ENCODE measurements around the gene NPC1. TPM values are rescaled to one million over a fixed set of nuclear protein-coding genes. Genes with fewer than 3 reads are reported as not detected.

Gene NPC1
- total RNA-seq, 1 experiment from 2014 or later = 51.6 TPM

GRCh38 chr18:23585897-23586248 is 433 bp downstream of the NPC1 start:
- Histone ChIP-seq H3K4me2 (ENCODE audit: low read length) (peak overlapping the region; percentile 90), H4K20me1 (ENCODE audit: insufficient read depth) (no peaks in the 10 kb centered on the region), H3K4me3 (replicated peaks in 1 of 2; ENCODE audit: low read depth in 1 of 2, low read length in 2 of 2) (peak overlapping the region; percentile 80 to 89), H3K9me2 (ENCODE audit: insufficient read depth) (no peaks in the 10 kb centered on the region), H3K27me3 (ENCODE audit: insufficient read depth, low read length) (no peaks in the 10 kb centered on the region), H3K9ac (ENCODE audit: low read length) (peak overlapping the region; percentile 96), H3K79me2 (ENCODE audit: insufficient read depth, low read length) (peaks cover 51% of the 10 kb centered on the region), H3K27ac (ENCODE audit: low read depth, low read length) (peak overlapping the region; percentile 95), H3K9me3 (ENCODE audit: control insufficient read depth in 1 of 2, insufficient read depth in 1 of 2, low read depth in 1 of 2, low read length in 2 of 2) (no peaks in the 10 kb centered on the region), H2AFZ (ENCODE audit: low read depth, low read length, poor library complexity, severe bottlenecking) (no peak overlapping the region), H3K4me1 (ENCODE audit: control insufficient read depth in 1 of 2, insufficient read depth in 2 of 2, low read length in 2 of 2) (peaks cover 5 to 23% of the 10 kb centered on the region in 2 experiments), H3K36me3 (ENCODE audit: control insufficient read depth in 1 of 2, insufficient read depth in 2 of 2, low read length in 2 of 2) (no peaks in the 10 kb centered on the region)
- no TSS peak for BruUV-seq (replicated peaks)
- ChIA-PET RAD21 (ENCODE audit: low non-redundant PET in 1 of 2, low total read pairs in 2 of 2, uncharacterized antibody in 2 of 2, unreplicated experiment in 2 of 2) (interaction anchor here (0.7 kb wide), 2 partner anchors 86 to 117 kb away, joined by 3 read pairs; no protein-coding TSS in a partner anchor), POLR2A (no interaction called here), CTCF (interaction anchor here (2.5 kb wide), 1 partner anchor 117 kb away, joined by 6 read pairs; no protein-coding TSS in a partner anchor)
- DNase-seq (ENCODE audit: low read depth, low spot score) (no peak), ATAC-seq (no peak; the same call in 1 of the 2 replicates)
- no peak for TF ChIP-seq FOSL1 (IDR thresholded peaks at IDR 0.05; ENCODE audit: low read depth)
- no peak for TF ChIP-seq ZFX (IDR thresholded peaks at IDR 0.05)
- intact Hi-C loops (cut with micrococcal nuclease) = loop anchor here (2.0 to 5.0 kb wide), 2 partner anchors 89 to 133 kb away; partner anchors contain the start of gene RIOK3

DNA sequence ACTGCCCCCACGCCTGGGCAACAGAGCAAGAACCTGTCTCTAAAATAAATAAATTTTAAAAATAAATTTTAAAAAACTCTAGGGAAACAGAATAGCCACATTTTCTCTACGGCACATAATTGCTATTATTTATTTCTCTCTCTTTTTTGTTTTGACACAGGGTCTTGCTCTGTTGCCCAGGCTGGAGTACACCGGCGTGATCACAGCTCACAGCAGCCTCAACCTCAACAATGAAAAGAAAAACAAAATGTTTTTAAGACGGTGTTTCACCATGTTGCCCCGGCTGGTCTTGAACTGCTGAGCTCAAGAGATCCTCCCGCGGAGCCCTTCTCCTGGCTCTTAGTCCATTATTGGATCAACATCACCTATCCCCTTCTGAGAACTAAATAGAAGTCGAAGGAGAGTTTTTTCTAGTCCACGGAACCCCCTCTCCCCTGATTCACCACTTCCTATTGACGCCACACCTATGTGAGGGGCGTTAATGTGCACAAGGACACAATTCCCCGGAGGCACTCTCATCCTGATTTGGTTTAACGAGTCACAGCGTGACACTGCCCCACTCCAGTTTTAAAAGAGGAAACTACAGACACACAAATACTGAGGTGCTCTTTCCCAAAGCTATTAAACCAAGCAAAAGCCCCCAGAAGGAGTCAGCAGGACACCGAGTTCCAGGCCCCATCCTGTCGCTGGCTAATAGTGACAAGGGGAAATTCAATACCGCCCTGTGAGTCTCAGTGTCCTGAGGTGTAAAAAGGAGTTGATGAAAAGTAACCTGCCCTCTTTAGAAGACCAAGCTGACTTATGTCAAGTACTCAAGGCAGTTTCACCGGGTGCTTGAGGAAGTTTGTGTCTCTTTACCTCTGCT is 1.1 kb downstream of the NPC1 start:
- Histone ChIP-seq H3K9me2 (ENCODE audit: insufficient read depth) (no peaks in the 10 kb centered on the region), H3K27me3 (ENCODE audit: insufficient read depth, low read length) (no peaks in the 10 kb centered on the region), H3K27ac (ENCODE audit: low read depth, low read length) (peak overlapping the region; percentile 95), H3K9me3 (ENCODE audit: control insufficient read depth in 1 of 2, insufficient read depth in 1 of 2, low read depth in 1 of 2, low read length in 2 of 2) (no peaks in the 10 kb centered on the region), H3K79me2 (ENCODE audit: insufficient read depth, low read length) (peaks cover 57% of the 10 kb centered on the region), H3K4me3 (replicated peaks in 1 of 2; ENCODE audit: low read depth in 1 of 2, low read length in 2 of 2) (peak overlapping the region; percentile 80 to 89), H3K4me1 (ENCODE audit: control insufficient read depth in 1 of 2, insufficient read depth in 2 of 2, low read length in 2 of 2) (peaks cover 5 to 22% of the 10 kb centered on the region in 2 experiments), H3K4me2 (ENCODE audit: low read length) (peak overlapping the region; percentile 90), H3K36me3 (ENCODE audit: control insufficient read depth in 1 of 2, insufficient read depth in 2 of 2, low read length in 2 of 2) (peaks cover 0 to 6% of the 10 kb centered on the region in 2 experiments; a peak in 1 of 4 replicates), H3K9ac (ENCODE audit: low read length) (peak overlapping the region; percentile 96), H2AFZ (ENCODE audit: low read depth, low read length, poor library complexity, severe bottlenecking) (no peak overlapping the region), H4K20me1 (ENCODE audit: insufficient read depth) (no peaks in the 10 kb centered on the region)
- POLR2A ChIA-PET = no interaction called here
- RAD21 ChIA-PET (ENCODE audit: low non-redundant PET in 1 of 2, low total read pairs in 2 of 2, uncharacterized antibody in 2 of 2, unreplicated experiment in 2 of 2) = interaction anchor here (0.7 kb wide), 2 partner anchors 86 to 118 kb away, joined by 3 read pairs; no protein-coding TSS in a partner anchor
- intact Hi-C loops (cut with micrococcal nuclease) = loop anchor here (5.0 kb wide), 1 partner anchor 88 kb away; no protein-coding TSS in a partner anchor
- DNase-seq (ENCODE audit: low read depth, low spot score) (no peak), ATAC-seq (no peak)
- TSS peak; percentile 65 for BruUV-seq (replicated peaks)
- TF ChIP-seq SRF (IDR thresholded peaks at IDR 0.05; ENCODE audit: low read depth) (no peak), SP1 (IDR thresholded peaks at IDR 0.05; ENCODE audit: low read depth) (no peak)
- TF ChIP-seq, protein P1, sequence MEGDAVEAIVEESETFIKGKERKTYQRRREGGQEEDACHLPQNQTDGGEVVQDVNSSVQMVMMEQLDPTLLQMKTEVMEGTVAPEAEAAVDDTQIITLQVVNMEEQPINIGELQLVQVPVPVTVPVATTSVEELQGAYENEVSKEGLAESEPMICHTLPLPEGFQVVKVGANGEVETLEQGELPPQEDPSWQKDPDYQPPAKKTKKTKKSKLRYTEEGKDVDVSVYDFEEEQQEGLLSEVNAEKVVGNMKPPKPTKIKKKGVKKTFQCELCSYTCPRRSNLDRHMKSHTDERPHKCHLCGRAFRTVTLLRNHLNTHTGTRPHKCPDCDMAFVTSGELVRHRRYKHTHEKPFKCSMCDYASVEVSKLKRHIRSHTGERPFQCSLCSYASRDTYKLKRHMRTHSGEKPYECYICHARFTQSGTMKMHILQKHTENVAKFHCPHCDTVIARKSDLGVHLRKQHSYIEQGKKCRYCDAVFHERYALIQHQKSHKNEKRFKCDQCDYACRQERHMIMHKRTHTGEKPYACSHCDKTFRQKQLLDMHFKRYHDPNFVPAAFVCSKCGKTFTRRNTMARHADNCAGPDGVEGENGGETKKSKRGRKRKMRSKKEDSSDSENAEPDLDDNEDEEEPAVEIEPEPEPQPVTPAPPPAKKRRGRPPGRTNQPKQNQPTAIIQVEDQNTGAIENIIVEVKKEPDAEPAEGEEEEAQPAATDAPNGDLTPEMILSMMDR (IDR thresholded peaks at IDR 0.05 in 2 of 3, conservative IDR thresholded peaks at IDR 0.05 in 1 of 3; ENCODE audit: borderline replicate concordance in 1 of 3, insufficient read depth in 1 of 3, low read depth in 2 of 3, low read length in 2 of 3) = no peak
- CTCF ChIA-PET = interaction anchor here (2.5 kb wide), 1 partner anchor 118 kb away, joined by 6 read pairs; no protein-coding TSS in a partner anchor
